Activated naive CD8-positive, alpha-beta T cell treated with anti-CD3 and anti-CD28 coated beads, Interleukin-2, amount 50 U/mL, for 16 hours (primary cell): ENCODE results near the gene BOLA1.
"Not testable (repeated sequence)": the region's sequence is repeated elsewhere in the genome, so short reads cannot be mapped to it uniquely, and the experiment has no call there.

Experiments
- DNase-seq: peaks from one replicate; pipeline ENCODE4 v3.0.0-alpha.2; 2020; ENCODE audit warnings: low read depth, low spot score

The BOLA1 gene

GRCh38 chr1:149886396-149887195 is 12.8 kb upstream of the BOLA1 start:
- peak; percentile 65 for DNase-seq

GRCh38 chr1:149887196-149887455 is 12.2 kb upstream of the BOLA1 start:
- not testable (repeated sequence) for DNase-seq

GRCh38 chr1:149887456-149888246 is 11.7 kb upstream of the BOLA1 start:
- DNase-seq = no peak

DNA sequence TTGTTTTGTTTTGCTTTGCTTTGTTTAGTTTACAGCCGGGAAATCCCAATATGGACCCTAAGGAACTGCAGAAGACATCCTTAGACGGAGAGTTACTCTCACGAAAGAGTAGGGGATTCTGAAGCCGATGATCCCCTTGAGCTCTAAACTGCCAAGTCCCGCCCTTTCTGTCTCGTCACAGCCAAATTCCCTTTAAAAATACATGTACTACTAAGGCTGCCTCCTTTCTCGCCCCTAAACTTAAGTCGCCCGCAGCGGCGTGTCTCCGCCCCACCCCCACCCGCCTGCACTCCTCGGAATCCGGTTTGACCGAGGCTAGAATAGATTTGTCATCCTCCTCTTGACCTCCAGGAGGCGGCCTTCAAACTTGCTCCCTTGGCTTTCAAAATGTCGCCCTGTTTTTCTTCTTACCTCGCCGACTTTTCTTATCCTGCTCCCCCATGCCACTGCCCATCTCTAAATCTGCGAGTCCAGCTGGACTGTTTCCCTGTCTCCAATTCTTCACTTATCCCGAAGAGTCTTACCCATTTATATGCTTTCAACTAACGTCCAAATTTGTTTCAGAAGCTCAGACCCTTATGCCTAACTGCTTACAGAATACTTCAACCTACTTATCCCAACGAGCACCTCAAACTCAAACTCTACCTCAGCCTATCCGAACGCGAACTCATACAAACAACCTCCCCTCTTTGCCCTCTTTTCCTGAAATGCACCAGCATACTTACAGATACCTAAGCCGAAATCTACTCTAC is 10.9 kb upstream of the BOLA1 start:
- peak; percentile 38 for DNase-seq

GRCh38 chr1:149888999-149889289 is 10.4 kb upstream of the BOLA1 start:
- DNase-seq = no peak

- no peak for DNase-seq
These were observed 2.8 kb upstream of the BOLA1 start for GRCh38 chr1:149896575-149896974.

DNA sequence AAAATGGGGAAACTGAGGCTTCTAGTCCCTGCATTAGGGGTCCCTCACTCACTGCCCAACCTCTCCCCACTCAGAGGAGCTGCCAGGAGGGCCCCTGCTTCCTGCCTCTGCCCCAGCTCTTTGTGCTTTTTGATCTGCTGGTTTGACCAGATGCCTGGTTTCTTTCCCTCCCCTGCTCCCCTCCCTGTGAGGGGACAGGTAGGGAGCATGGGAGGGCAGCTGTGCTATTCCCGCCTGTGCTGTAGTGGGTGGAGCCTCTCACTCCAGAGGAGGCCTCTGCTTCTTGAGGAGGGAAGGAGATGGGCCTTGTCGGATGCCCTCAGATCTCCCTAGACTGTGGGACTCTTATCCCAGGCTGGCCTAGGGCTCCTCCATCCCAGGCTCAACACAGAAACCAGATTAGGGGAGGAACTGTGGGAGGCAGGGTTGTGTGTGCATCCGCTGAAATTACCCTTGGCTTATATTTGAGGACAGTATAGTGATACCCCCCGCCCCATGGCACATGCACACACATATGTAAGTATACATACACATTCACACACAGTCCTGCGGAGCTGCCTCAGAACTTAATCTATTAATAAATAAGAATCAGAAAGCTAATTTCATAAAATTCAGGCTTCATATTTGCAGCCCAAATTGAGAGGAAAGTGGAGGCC is 4.6 kb downstream of the BOLA1 start:
- DNase-seq = no peak

DNA sequence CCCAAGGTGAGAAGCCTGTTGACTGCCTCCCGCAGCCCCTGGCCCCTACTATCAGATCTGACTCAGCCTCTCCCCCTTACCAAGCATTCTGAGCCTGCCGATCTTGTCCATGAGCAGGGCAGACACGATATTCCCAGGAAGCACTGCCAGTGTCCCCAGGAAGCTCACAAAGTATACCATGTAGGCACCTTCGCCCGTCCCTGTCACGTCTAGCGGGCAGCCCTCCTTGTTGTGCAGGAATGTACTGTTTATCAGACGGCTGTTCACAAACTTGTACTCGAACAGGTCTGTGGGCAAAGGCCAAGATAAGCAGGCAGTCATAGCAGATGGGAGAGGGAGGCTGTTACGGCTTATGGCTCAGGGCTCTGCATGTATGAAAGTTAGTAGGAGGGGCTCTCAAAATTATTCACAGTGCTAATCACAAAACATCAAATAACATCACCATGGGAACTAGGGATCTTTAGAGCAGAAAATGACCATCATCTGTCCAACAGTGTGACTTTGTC is 7.3 kb downstream of the BOLA1 start:
- no peak for DNase-seq

DNA sequence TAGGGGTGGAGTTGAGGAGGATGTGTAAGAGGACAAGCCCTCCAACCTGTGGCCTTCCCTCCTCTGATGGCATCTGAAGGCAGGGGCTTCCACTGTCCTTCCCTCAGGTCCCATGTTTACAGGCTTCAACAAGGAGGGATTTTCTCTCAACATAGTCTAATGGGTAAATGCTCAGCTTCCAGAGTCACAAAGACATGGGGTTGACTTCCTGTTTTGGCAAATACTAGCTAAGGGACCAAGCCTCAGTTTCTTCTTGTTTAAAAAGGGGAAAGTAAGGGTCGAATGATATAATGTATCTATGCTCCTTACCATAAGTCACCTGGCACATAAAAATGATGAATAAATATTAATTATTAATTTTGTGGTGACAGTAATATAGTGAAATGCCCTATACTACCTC is 15.2 kb downstream of the BOLA1 start:
- no peak for DNase-seq

GRCh38 chr1:149915429-149916192 is 16.2 kb downstream of the BOLA1 start:
- no peak for DNase-seq

DNA sequence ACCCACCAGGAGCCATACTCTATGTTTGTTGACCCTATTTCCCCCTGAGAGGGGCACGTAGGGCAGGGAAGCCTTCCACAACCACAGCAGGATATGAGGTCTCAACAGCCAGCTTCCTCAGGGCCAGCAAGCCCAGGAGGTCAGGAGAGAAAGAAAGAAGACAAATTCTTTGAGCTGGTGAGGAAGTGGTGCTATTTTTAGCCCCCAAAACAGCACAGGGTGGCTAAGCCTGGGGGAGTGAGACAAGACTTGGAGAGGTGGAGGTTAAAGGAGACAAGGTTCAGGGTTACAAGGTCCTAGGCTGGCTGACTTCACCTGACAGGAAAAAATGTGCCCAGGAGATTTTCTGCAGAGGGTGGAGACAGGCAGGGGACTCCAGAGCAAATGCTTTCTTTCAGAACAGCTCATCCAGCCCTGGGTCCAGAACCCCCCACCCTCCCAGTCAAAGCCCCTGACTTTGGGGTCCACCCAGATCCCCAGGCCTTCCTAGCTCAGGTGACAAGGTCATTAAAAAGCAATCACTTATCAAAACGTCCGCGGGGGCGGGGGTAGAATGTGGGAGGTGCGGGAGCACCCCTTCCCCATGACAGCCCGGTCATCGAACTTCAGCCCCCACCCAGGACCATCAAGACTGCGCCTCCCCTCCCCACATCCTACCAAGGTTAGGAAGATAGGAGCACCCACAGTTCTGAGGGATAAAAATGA is 17.0 kb downstream of the BOLA1 start:
- no peak for DNase-seq

- DNase-seq = no peak
These were observed 17.5 kb downstream of the BOLA1 start for GRCh38 chr1:149916898-149917252.

- DNase-seq = no peak
These were observed 18.3 kb downstream of the BOLA1 start, which contains the start of gene SV2A for GRCh38 chr1:149917571-149918144. Gene SV2A (minus strand): TSS chr1:149917844. CDS start chr1:149913840, 4,004 bp downstream.

DNA sequence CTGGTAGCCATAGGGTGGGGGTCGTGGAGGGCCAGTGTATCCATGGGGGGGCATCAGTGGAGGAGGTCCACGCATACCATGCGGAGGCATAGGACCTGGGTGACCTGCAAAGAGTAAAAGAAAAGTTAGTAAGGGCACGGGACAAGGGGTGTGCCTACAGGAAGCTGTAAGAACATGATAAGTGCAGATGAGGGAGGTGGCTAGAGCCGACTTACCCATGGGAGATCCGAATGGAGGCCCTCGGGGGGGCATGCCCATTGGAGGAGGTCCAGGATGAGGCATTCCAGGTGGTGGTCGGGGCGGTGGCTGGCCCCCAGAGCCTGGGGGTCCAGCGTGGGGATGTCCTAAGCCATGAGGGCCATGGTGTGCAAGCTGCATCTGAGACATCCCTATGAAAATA is 24.3 kb downstream of the BOLA1 start:
- DNase-seq = no peak

- no peak for DNase-seq
These were observed 26.0 kb downstream of the BOLA1 start for GRCh38 chr1:149925345-149925744.

DNA sequence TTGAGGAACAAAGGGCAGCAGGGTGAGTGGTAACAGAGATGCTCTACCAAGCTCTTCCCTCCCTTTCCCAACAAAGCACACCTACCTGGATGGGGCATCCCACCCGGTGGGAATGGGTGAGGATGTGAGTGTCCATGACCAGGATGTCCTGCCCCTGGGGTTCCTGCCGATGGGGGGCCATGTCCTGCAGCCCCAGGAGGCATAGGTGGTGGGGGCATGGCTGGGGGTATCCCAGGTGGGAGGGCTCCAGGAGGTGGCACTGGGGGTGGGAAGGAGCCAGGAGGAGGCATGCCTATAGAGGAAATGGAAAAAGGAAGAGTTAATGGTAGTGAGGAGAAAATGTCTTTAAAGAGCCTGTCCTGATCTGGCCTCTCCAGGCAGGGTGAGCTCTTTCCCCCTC is 26.4 kb downstream of the BOLA1 start:
- no peak for DNase-seq

DNA sequence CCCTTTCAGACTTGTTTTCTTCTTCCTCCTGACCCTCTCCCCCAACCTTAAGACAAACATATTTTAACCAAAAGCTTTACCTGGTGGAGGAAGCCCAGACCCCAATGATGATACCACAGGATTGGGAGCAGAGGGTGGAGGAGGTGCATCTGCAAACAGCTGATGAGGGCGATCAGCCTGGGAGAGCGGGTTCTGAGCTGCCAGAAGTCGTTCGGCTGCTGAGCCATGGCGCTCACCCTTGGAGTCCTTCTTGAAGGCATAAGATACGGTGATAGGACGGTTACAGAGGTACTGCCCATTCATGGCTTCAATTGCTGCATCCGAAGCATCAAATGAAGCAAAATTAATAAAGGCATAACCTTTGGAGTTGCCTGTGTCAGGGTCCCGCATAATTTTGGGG is 26.9 kb downstream of the BOLA1 start:
- no peak for DNase-seq

DNA sequence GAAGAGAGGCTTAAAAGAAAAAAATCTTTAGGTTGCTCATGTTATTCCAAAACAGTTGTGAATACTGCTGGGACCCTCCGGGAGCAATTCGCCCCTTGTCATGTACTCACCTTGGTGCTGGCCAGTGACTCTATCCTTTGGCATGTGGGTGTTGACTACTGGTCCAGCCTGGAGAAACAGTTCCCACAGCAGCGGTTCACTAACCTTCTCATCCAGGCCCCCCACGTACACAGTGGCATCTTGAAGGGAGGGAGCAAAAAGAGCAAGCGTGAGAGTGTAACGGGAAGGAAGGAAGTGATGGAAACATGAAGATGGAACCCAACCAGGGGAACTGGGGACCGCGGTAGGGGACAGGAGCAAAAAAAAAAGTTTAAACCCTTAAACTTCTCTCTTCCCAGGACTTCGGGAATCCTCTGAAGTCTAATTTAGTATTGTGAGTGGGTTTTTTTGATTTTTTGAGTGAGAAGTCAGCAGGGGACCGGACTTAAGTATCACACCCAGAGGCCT is 27.7 kb downstream of the BOLA1 start:
- no peak for DNase-seq

GRCh38 chr1:149927563-149928400 is 28.4 kb downstream of the BOLA1 start, which contains the start of gene SF3B4:
Gene SF3B4 (minus strand): TSS chr1:149927803. CDS start chr1:149927759, 44 bp downstream.
- DNase-seq = peak; percentile 88
